Activated CD4-positive, CD25-positive, alpha-beta regulatory T cell (primary cell): Measurements from ENCODE around the gene KITLG.
"Not testable (repeated sequence)": the region's sequence is repeated elsewhere in the genome, so short reads cannot be mapped to it uniquely, and the experiment has no call there.

ENCODE experiments used
- DNase-seq, 4 experiments: peaks; one replicate each; lab custom pipeline; 2025; lab: John Stamatoyannopoulos, UW

The KITLG gene

DNA sequence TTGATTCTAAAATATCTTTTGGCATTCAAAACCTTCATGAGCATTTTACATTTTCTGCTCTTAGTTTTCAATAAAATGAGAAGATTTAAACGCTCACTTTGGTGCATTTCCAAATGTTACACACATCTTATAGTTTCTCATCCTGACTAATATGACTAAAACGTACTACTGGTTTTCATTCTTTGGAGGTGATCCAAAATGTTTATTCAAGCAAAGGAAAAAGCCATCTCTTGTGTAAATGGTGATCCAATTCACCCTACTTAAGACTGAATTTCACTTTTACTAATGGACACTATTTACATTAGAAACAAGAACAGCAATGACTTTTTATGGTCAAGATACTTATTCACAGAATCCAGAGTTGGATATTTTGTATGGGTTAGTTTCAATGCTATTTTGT, 86.6 kb downstream of the KITLG start:
- DNase-seq = no peak

DNA sequence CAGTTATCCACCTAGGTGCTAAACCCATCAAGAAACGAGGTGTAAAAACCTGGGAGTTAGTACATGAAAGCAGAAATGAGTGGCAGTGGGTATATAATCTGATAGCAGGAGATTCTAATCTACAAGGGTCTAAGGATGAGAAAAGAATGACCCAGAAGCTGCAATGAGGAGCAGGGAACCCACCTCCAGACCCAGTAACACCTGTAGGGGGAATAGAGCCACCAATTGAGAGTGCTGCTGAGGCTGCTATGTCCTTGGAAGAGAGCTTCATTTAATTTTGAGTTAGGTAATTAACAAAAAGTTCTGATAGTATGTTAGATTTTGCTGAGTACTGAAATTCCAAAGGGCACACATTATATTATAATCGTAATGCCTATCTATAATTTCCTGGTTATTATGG, 89.8 kb downstream of the KITLG start:
- DNase-seq = no peak

DNA sequence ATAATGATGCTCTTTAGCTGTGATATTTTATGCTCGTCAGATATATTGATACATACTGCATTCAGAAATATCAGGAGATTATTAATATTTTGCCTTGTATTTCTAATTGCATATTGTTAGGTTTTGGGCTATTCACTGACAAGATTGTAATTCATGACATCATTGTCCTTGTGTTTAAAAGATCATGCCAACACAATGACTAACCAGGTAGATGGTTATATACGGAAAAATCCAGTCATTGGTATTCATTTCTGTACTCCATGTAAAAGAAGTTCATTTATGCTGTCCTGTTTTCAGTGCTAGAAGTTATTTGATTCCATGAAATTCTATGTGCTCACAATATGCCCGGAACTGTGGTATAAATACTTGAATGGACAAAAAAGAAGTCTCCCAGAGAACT, 107.5 kb downstream of the KITLG start:
- DNase-seq = no peak

DNA sequence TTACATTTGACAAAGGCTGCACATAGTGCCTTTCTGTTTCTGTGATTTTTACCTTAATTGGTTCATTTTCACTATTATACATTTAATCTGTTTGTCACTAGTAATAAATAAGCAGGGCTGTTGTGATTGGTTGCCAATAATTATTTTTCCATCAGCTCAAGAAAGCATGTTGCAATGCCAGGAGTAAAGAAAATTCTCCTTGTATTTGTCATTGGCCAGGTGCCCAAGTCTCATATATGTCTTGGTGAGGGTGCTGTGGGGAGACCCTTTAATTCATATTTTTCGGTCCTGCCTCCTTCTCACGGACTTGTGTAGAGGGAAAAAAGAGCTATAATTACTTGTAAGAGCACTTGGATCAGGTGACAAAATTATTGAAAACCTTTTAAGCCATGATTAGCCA, 108.0 kb downstream of the KITLG start:
- DNase-seq = no peak

DNA sequence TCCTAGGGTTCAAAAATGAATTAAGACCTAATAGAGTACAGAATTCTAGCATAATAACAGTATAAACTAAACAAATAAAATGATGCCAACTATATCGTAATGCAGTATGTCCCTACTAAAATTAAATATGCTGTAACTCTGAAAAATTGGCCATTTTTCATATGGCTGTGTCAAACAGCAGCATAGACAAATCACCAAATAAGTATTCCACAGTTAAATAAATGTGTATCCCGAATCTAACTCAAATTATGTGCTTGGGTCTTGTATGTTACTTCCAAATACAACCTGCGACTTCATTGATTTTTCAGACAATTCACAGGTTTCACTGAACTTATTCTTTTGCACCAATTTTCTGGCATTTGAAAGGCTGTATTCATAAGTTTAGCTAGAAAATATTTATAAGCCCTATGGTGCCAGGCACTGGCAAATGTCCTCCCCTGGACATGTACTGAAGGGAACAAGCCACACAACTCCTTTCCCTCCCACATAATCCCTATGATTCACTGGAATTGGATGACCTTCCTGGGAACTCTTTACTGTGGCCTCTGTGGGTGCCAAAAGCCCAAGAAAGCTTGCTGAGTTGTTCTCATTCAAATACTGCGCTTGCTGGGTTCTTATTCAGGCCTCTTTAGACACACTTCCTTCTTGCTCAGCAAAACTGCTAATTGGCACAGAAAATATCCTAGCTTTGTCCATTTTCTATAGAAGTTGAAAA, 108.8 kb downstream of the KITLG start:
- no peak for DNase-seq

DNA sequence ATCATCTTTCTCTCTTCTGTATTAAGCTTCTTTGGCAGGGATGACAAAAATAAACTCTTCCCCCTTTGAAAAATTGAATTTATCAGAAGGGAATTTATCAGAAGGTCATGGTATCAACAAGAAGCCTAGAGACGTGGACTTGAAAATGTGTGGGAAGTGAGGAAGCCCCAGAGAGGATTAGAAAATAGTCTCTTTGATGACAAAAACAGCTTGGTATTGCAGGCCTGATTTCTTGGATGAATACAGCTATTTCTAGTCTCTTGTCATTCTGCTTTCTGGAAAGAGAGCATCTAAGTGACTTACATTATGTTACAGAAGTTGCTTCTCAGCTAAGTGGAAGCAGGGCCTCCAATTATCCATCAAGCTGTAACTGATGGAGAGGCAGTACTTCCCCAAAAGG, 111.1 kb downstream of the KITLG start:
- no peak for DNase-seq

DNA sequence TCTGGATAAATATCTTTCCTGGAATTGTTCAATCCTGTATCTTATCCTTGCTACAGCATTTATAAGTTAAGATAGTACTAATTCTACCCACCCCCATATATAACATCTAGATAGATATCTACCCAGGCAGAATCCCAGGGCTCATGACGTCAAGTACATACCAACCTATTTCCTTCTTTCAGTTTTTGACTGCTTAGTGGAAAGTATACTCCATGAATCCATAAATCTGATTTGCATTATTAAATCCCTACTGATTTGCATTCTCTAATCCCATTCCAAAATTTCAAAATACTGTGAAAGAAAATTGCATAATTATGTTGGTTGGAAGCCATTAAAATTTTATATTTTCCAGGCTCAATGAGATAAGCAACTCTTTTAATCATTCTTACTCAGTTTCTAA, 111.7 kb downstream of the KITLG start:
- no peak for DNase-seq

DNA sequence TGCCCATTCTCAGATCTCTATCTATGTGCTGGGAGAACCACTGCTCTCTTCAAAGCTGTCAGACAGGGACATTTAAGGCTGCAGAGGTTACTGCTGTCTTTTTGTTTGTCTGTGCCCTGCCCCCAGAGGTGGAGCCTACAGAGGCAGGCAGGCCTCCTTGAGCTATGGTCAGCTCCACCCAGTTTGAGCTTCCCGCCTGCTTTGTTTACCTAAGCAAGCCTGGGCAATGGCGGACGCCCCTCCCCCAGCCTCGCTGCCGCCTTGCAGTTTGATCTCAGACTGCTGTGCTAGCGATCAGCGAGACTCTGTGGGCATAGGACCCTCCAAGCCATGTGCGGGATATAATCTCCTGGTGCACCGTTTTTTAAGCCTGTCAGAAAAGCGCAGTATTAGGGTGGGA, 113.6 kb downstream of the KITLG start:
- not testable (repeated sequence) for DNase-seq

DNA sequence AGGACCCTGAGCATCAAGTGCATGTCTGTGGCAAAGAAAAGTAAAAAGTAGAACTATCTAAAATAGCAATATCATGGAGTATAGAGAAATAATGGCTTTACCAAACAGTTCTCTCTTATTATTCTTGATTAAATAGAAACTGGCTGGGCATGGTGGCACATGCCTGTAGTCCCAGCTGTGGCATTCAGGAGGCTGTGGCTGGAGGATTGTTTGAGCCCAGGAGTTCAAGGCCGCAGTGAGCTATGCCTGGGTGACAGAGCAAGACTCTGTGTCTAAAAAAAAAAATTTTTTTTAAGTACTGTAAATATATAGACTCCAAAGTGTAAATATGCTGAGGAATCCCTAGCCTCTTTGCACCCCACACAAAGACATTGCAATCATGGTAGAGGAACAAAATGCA, 121.9 kb downstream of the KITLG start:
- DNase-seq = no peak

DNA sequence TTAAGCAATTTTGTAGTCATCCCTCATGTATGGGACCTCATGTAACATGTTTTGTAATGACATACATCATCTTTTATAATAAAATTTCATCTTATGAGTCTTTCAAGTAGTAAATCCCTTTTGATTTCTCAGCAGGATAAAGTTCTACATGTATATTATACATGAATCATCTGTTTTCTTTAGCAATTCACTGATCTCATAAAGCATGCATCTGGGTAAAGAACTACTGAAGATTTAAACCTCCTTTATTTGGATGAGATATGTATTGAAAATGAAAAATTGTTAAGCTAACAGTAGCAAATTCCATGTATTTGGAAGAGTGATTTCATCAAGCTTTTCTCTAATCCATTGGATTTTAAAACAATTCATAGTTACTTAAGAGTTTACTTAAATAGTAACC, 126.9 kb downstream of the KITLG start:
- no peak for DNase-seq

DNA sequence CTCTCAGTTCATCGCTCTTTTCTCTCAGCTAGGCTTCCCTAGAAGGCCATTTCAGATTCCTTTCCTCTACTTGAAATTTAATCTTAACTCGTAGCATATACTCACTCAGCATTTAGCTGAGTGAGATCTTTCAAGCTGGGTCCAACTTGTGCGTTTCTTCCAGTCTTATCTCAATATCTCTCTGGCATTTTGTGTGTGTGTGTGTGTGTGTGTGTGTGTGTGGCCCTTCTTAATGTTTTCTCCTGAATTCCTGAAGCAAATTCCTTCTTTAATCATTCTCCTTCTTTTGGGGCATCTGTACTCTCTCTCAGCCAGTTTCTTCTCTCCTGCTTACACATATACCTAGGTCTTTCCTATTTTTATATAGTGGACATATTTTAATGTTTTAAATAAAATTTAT, 129.1 kb downstream of the KITLG start:
- DNase-seq = no peak

DNA sequence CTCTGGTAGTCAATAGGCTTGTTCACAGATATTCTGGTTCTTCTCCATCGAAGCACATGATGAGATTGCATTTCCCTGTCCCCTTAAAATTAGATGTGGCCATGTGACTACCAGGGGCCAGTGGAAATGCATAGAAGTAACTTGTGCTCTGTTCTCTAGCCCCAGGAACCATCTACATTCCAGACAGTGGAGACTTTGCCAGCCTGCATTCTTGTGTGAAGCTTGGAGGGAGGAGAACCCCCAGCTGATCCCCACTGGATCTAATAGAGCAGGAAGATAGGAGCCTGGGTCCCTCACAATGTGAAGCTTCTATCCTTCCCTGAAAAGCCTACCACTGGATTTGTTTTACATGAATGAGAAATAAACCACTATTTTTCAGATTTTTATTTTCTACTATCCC, 130.1 kb downstream of the KITLG start:
- no peak for DNase-seq

DNA sequence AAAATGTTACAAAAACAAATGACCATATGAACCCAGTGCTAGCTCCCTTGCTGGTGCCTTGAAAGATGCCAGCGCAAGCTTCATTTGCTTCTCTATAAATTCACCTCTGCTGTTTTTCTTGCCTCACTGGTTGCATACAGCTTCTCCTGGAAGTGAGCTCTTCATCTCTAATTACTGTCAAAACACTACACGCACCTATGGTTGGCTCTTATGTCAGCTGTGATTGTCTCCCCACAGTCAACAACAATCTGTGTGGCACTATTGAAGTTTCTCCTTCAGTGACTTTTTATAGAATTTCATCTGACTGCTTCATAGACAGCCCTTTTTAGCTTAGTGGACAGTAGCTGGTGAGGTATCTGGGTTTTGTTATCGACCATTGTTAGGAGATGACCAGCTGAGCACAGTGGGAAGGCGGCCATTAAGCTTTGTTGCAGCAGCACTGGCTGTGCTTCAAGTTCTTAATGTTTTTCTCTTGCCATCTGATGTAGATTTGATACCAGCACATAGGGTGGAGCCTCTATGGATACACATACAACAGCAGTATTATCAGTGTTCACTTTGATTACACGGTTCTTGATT, 131.8 kb downstream of the KITLG start:
- no peak for DNase-seq

DNA sequence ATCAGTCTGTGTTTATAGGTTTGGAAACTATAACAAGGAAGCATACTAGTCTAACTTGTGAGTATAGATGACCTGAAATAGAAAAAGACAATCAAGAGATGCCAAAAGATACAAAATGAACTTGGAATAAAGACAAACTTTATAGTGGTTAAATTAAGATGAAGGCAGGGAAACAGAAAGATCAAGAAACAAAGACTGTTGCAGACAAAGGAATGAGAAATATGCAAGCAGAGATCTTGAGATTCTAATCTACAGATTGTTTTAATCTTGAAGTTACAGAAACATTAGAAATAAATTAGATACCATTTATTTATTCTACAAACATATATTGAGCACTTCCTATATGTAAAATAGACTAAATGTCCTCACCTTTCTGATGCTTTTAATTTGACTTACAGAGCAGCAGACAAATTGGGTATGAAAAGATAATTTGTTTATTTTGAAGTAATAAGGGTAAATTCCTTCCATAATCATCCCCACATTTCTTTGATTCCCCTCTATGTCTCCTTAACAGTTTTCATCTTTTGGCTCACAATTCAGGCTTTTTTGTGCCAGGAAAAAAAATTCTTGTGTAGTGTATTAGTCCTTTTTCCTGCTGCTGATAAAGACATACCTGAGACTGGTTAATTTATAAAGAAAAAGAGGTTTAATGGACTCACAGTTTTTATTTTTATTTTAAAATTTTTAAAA, 134.4 kb downstream of the KITLG start:
- DNase-seq = no peak

DNA sequence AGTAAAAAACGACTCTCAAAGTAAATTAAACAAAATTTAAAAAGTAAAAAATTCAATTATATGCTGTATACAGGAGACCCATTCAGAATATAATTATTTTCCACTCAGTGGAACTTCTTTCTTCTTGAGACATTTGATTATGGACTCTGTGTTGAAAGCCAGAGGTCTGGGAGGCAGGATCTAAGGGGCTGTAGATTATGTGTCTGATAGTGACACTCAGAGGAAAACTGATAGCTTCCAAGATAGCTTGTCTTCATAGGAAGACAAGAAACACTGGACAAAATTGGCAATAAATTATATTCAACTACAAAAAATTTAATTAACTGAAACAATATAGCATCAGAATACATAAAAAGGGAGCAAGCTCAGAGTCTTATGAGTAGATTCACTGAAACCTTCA, 135.8 kb downstream of the KITLG start:
- no peak for DNase-seq
